ENCODE results near the gene CYSTM1. TPM values are rescaled to one million over a fixed set of nuclear protein-coding genes. Genes with fewer than 3 reads are reported as not detected.

CYSTM1 gene
- total and polyA plus RNA-seq, 2 donors (not counting 1 experiment from before 2014, with no cell fraction given), result 6.2 to 17.0 TPM

DNA sequence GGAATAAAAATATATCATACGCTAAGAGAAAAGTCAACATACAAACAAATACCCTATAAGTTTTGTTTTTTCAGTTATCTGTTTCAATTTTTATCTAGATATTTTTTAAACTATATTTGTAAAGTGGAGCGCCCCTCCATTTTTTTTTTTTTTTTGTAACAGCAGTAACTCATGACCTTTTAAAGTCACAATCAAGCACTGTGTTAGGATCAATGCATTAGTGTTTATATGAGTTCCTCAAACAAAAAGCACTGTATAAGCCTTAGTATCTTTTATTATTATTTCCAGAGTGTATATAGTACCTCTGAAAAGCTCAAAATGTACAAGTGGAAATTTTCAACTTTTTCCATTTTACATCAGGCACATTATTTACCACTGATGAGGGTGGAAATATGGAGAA lies 107.3 kb downstream of the CYSTM1 start:
- CTCF ChIA-PET, result interaction anchor here (0.7 kb wide), 2 partner anchors 18 to 438 kb away, joined by 3 read pairs; no protein-coding TSS in a partner anchor
- Histone ChIP-seq H3K4me1 (ENCODE audit: control insufficient read depth in 2 of 2, insufficient read depth in 2 of 2, low read length in 2 of 2) (peaks cover 15 to 19% of the 10 kb centered on the region in 2 donors), H3K4me3 (ENCODE audit: control extremely low read depth in 1 of 5, extremely low read depth in 1 of 5, insufficient read depth in 1 of 5, low read depth in 2 of 5, low read length in 4 of 5) (no peak overlapping the region), H3K4me2 (replicated peaks; ENCODE audit: low read depth, low read length, poor library complexity, severe bottlenecking) (no peak overlapping the region), H3K9me3 (ENCODE audit: control extremely low read depth in 1 of 3, control insufficient read depth in 2 of 3, insufficient read depth in 1 of 3, low read length in 2 of 3) (no peaks in the 10 kb centered on the region), H3K9ac (ENCODE audit: low read length) (no peak overlapping the region), H3K27me3 (replicated peaks in 1 of 4; ENCODE audit: control extremely low read depth in 1 of 4, control insufficient read depth in 3 of 4, insufficient read depth in 4 of 4, low read length in 3 of 4) (no peaks in the 10 kb centered on the region), H3K27ac (ENCODE audit: low read length in 2 of 2) (no peak overlapping the region), H2AFZ (ENCODE audit: insufficient read depth, low read depth, low read length, poor library complexity, severe bottlenecking) (no peak overlapping the region), H4K20me1 (ENCODE audit: control insufficient read depth, insufficient read depth, low read length, poor library complexity, severe bottlenecking) (no peaks in the 10 kb centered on the region), H3K36me3 (replicated peaks in 1 of 2; ENCODE audit: control extremely low read depth in 1 of 2, control insufficient read depth in 1 of 2, extremely low read depth in 1 of 2, insufficient read depth in 2 of 2, low read length in 1 of 2) (peaks cover 0 to 4% of the 10 kb centered on the region in 2 experiments), H3K79me2 (ENCODE audit: control insufficient read depth, insufficient read depth, low read length) (peaks cover 20% of the 10 kb centered on the region)
- no peak for ATAC-seq (ENCODE audit: low read depth)
- H3K27me3 Mint-ChIP-seq, result no peaks in the 10 kb centered on the region
- TF ChIP-seq CTCF (IDR thresholded peaks at IDR 0.05), result no peak
- no peak for TF ChIP-seq EZH2 (IDR thresholded peaks at IDR 0.05; ENCODE audit: borderline replicate concordance, insufficient read depth, low read depth, low read length, poor library complexity, severe bottlenecking)
- no peak for DNase-seq
- H3K4me3 Mint-ChIP-seq, result no peak overlapping the region
- WGBS (ENCODE audit: insufficient coverage), result no CpG with 5 or more reads among the region's 2 CpGs
- H3K27ac Mint-ChIP-seq, result no peak overlapping the region
- POLR2A ChIA-PET, result interaction anchor here (0.7 kb wide), 1 partner anchor 69 kb away, joined by 6 read pairs; no protein-coding TSS in a partner anchor
- H3K9me3 Mint-ChIP-seq (ENCODE audit: insufficient read depth), result no peaks in the 10 kb centered on the region
- intact Hi-C loops (cut with micrococcal nuclease), result loop anchor here (5.0 kb wide), 2 partner anchors 40 to 120 kb away; partner anchors contain the start of gene ANKHD1
- H3K4me1 Mint-ChIP-seq, result peaks cover 27% of the 10 kb centered on the region

- DNase-seq, result no peak
- intact Hi-C loops (cut with micrococcal nuclease), result loop anchor here (1.0 to 5.0 kb wide), 4 partner anchors 19 to 118 kb away; partner anchors contain the start of genes ANKHD1, CYSTM1 and PFDN1
- WGBS (ENCODE audit: insufficient coverage), result 100% methylated on average over 1 of the region's 3 CpGs
- no peak overlapping the region for H2AFZ ChIP-seq (ENCODE audit: insufficient read depth, low read depth, low read length, poor library complexity, severe bottlenecking)
- H4K20me1 ChIP-seq (ENCODE audit: control insufficient read depth, insufficient read depth, low read length, poor library complexity, severe bottlenecking), result no peaks in the 10 kb centered on the region
- Mint-ChIP-seq H3K27me3 (no peaks in the 10 kb centered on the region), H3K4me1 (peaks cover 27% of the 10 kb centered on the region), H3K9me3 (ENCODE audit: insufficient read depth) (no peaks in the 10 kb centered on the region), H3K27ac (peak overlapping the region; percentile 59), H3K4me3 (peak overlapping the region; percentile 88)
- peak overlapping the region; percentile 61 for H3K4me2 ChIP-seq (replicated peaks; ENCODE audit: low read depth, low read length, poor library complexity, severe bottlenecking)
- H3K9me3 ChIP-seq (ENCODE audit: control extremely low read depth in 1 of 3, control insufficient read depth in 2 of 3, insufficient read depth in 1 of 3, low read length in 2 of 3), result no peaks in the 10 kb centered on the region
- ChIA-PET POLR2A (no interaction called here), CTCF (interaction anchor here (1.8 kb wide), 1 partner anchor 40 kb away, joined by 4 read pairs; no protein-coding TSS in a partner anchor)
- no peak for ATAC-seq (ENCODE audit: low read depth)
- peaks cover 0 to 4% of the 10 kb centered on the region in 2 experiments for H3K36me3 ChIP-seq (replicated peaks in 1 of 2; ENCODE audit: control extremely low read depth in 1 of 2, control insufficient read depth in 1 of 2, extremely low read depth in 1 of 2, insufficient read depth in 2 of 2, low read length in 1 of 2)
- no peak for TF ChIP-seq EZH2 (IDR thresholded peaks at IDR 0.05; ENCODE audit: borderline replicate concordance, insufficient read depth, low read depth, low read length, poor library complexity, severe bottlenecking)
- no peak for TF ChIP-seq CTCF (IDR thresholded peaks at IDR 0.05)
- peak overlapping the region; percentile 57 for H3K9ac ChIP-seq (ENCODE audit: low read length)
- peaks cover 37% of the 10 kb centered on the region for H3K79me2 ChIP-seq (ENCODE audit: control insufficient read depth, insufficient read depth, low read length)
- H3K4me3 ChIP-seq (ENCODE audit: control extremely low read depth in 1 of 5, extremely low read depth in 1 of 5, insufficient read depth in 1 of 5, low read depth in 2 of 5, low read length in 4 of 5), result peak overlapping the region in 1 of 5 experiments; percentile 66
- H3K27me3 ChIP-seq (replicated peaks in 1 of 4; ENCODE audit: control extremely low read depth in 1 of 4, control insufficient read depth in 3 of 4, insufficient read depth in 4 of 4, low read length in 3 of 4), result no peaks in the 10 kb centered on the region
- peak overlapping the region in 1 of 2 donors; percentile 60 for H3K27ac ChIP-seq (ENCODE audit: low read length in 2 of 2)
- H3K4me1 ChIP-seq (ENCODE audit: control insufficient read depth in 2 of 2, insufficient read depth in 2 of 2, low read length in 2 of 2), result peaks cover 15 to 19% of the 10 kb centered on the region in 2 donors
Observed at GRCh38 chr5:140284013-140284412, 109.0 kb downstream of the CYSTM1 start.

Data from B cell (primary cell).